HepG2 (cell line): Measurements from ENCODE around the gene PRR14. TPM values are rescaled to one million over a fixed set of nuclear protein-coding genes. Genes with fewer than 3 reads are reported as not detected.

Source experiments
- BORCS8-MEF2B ChIP-seq: sonication (generic); formaldehyde crosslinking; IDR thresholded peaks from 2 replicates; pipeline ENCODE4 v1.8.0; 2022; ENCODE audit warnings: mild to moderate bottlenecking, missing genetic modification reagents
- FOXA1 ChIP-seq, 2 experiments: fragments of 450-650 bp in 1 of 2; sonication (generic) in 1 of 2; formaldehyde crosslinking in 1 of 2; IDR thresholded peaks; 2 replicates each; pipeline versions ENCODE4 v1.4.0 to v1.6.1; 2016 to 2020; ENCODE audit warnings: missing genetic modification reagents in 1 of 2
- IRX3 ChIP-seq: sonication (generic); formaldehyde crosslinking; IDR thresholded peaks from 2 replicates; pipeline ENCODE4 v1.8.1; 2023; ENCODE audit warnings: mild to moderate bottlenecking, low read depth, missing genetic modification reagents, borderline replicate concordance
- THAP9 ChIP-seq: sonication (generic); formaldehyde crosslinking; IDR thresholded peaks from 2 replicates; pipeline ENCODE4; 2020; ENCODE audit warnings: missing genetic modification reagents, mild to moderate bottlenecking, borderline replicate concordance
- TP53 ChIP-seq: sonication (generic); formaldehyde crosslinking; conservative IDR thresholded peaks from 2 replicates; pipeline ENCODE4 v1.4.0; 2020; ENCODE audit warnings: missing genetic modification reagents
- ZNF713 ChIP-seq: sonication (generic); formaldehyde crosslinking; IDR thresholded peaks from 2 replicates; pipeline ENCODE4 v1.4.0; 2020; ENCODE audit warnings: mild to moderate bottlenecking, missing genetic modification reagents
- ZNF724P ChIP-seq: sonication (generic); formaldehyde crosslinking; IDR thresholded peaks from 2 replicates; pipeline ENCODE4 v1.8.0; 2022; ENCODE audit warnings: missing genetic modification reagents, borderline replicate concordance
- ZNF766 ChIP-seq: sonication (generic); formaldehyde crosslinking; IDR thresholded peaks from 2 replicates; pipeline ENCODE4 v1.5.0; 2020; ENCODE audit warnings: missing genetic modification reagents, borderline replicate concordance
- ZNF784 ChIP-seq: sonication (generic); formaldehyde crosslinking; IDR thresholded peaks from 2 replicates; pipeline ENCODE4 v1.5.1; 2020; ENCODE audit warnings: missing genetic modification reagents, mild to moderate bottlenecking, borderline replicate concordance
- polyA plus RNA-seq, 8 experiments: library from polyadenylated mRNA; depleted of rRNA in 3 of 8; stranded (reverse) in 7 of 8; unstranded in 1 of 8; fragments of >200 nt; fragmentation: Illumina TruSeq in 4 of 8; extraction: Trizol in 4 of 8; gene quantifications; 2 replicates each; pipeline versions ENCODE4 v1.2.1 to v1.2.3, GENCODE V29; 2011 to 2016; ENCODE audit warnings: low read depth in 4 of 8, missing spikeins in 1 of 8, mixed read lengths in 1 of 8; ENCODE audit not compliant: insufficient read depth in 1 of 8
- total RNA-seq, 5 experiments: library from RNA; depleted of rRNA; stranded (reverse); fragments of >200 nt; fragmentation: Illumina TruSeq; extraction: Trizol; gene quantifications; 2 replicates each; pipeline ENCODE4 v1.2.3, GENCODE V29; 2016; ENCODE audit warnings: low read depth in 1 of 5
- TF ChIP-seq, protein P1 (sequence below), 2 experiments: fragments of 450-650 bp in 1 of 2; sonication (generic) in 1 of 2; formaldehyde crosslinking in 1 of 2; IDR thresholded peaks; 2 replicates each; pipeline versions ENCODE4 v1.6.1 to v1.8.0; 2016 to 2022; ENCODE audit warnings: antibody characterized with exemption in 1 of 2, mild to moderate bottlenecking in 1 of 2, missing genetic modification reagents in 1 of 2
- TF ChIP-seq, protein P2 (sequence below): sonication (generic); formaldehyde crosslinking; IDR thresholded peaks from 2 replicates; pipeline ENCODE4 v1.5.0; 2020; ENCODE audit warnings: missing genetic modification reagents, mild to moderate bottlenecking, borderline replicate concordance

Gene PRR14
- total and polyA plus RNA-seq, 2 of the 13 experiments (the other 11 are each of a cell fraction or from before 2014, with no cell fraction given), result 8.4 to 11.0 TPM

DNA sequence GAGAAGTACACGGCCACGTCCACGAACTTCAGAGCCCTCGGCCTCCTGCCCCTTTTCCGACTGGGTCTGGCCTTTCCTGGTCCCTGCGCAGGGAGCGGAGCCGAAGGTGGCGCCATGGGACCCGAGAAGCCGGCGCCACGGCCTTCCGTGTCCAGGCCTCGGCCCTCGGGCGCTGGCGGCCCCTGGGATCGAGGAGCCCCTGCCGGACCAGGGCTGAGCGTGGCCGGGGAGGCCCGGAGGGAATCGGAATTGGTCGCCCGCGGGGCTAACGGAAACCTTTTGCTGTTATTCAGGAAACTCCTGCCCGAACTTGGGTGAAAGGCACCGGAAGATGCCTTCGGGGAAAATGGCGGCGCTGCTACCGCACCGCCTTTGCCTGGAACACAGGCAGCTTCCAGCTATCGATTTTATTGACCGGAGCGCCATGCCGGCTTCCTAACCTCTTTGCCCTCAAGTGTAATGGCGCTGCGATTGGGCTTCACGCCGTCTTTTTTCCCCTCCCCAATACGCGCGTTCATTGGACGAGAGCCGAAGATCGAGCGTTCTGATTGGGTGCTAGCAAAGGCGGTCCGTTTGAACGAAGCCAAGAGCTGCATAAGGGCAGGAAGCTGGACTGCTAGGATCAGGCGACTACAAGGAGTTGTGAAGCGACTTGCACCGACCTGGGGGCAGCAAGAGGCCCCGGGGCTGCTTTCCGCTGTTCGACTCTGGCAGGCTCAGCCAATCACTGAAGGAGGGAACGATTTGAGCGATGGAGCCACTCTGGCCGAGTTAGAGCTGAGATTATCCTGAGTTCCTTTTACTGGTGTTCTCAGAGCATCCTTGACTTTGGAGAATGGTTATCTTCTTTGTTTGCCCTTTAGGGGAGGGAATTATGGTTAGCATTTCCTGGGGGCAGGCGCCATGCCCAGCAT is 40.6 kb upstream of the PRR14 start, which contains the start of gene ZNF689 (continued):
- TF ChIP-seq, protein P1, sequence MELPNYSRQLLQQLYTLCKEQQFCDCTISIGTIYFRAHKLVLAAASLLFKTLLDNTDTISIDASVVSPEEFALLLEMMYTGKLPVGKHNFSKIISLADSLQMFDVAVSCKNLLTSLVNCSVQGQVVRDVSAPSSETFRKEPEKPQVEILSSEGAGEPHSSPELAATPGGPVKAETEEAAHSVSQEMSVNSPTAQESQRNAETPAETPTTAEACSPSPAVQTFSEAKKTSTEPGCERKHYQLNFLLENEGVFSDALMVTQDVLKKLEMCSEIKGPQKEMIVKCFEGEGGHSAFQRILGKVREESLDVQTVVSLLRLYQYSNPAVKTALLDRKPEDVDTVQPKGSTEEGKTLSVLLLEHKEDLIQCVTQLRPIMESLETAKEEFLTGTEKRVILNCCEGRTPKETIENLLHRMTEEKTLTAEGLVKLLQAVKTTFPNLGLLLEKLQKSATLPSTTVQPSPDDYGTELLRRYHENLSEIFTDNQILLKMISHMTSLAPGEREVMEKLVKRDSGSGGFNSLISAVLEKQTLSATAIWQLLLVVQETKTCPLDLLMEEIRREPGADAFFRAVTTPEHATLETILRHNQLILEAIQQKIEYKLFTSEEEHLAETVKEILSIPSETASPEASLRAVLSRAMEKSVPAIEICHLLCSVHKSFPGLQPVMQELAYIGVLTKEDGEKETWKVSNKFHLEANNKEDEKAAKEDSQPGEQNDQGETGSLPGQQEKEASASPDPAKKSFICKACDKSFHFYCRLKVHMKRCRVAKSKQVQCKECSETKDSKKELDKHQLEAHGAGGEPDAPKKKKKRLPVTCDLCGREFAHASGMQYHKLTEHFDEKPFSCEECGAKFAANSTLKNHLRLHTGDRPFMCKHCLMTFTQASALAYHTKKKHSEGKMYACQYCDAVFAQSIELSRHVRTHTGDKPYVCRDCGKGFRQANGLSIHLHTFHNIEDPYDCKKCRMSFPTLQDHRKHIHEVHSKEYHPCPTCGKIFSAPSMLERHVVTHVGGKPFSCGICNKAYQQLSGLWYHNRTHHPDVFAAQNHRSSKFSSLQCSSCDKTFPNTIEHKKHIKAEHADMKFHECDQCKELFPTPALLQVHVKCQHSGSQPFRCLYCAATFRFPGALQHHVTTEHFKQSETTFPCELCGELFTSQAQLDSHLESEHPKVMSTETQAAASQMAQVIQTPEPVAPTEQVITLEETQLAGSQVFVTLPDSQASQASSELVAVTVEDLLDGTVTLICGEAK (IDR thresholded peaks at IDR 0.05), result no peak
- TF ChIP-seq, protein P1 (CRISPR knock-in tag; IDR thresholded peaks at IDR 0.05), result peak; percentile 91
- TF ChIP-seq TP53 (CRISPR knock-in tag) (no peak), IRX3 (CRISPR knock-in tag) (no peak), ZNF766 (peak; percentile 76; the same call in 1 of the 2 replicates), ZNF713 (CRISPR knock-in tag) (0 out of 2 replicates have a peak, but pooled peaks have one; percentile 22), ZNF784 (CRISPR knock-in tag) (peak; percentile 98), FOXA1 (IDR thresholded peaks at IDR 0.05) (no peak), FOXA1 (CRISPR knock-in tag; IDR thresholded peaks at IDR 0.05) (0 out of 2 replicates have a peak, but pooled peaks have one; percentile 20), BORCS8-MEF2B (CRISPR knock-in tag) (peak; percentile 94), THAP9 (CRISPR knock-in tag) (peak; percentile 98), ZNF724P (0 out of 2 replicates have a peak, but pooled peaks have one; percentile 60)
- TF ChIP-seq, protein P2, sequence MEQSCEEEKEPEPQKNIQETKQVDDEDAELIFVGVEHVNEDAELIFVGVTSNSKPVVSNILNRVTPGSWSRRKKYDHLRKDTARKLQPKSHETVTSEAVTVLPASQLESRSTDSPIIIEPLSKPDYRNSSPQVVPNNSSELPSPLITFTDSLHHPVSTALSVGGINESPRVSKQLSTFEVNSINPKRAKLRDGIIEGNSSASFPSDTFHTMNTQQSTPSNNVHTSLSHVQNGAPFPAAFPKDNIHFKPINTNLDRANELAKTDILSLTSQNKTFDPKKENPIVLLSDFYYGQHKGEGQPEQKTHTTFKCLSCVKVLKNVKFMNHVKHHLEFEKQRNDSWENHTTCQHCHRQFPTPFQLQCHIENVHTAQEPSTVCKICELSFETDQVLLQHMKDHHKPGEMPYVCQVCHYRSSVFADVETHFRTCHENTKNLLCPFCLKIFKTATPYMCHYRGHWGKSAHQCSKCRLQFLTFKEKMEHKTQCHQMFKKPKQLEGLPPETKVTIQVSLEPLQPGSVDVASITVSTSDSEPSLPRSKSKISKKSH (CRISPR knock-in tag), result peak; percentile 95
